ENCODE measurements around the gene TRAFD1. TPM values are rescaled to one million over a fixed set of nuclear protein-coding genes. Genes with fewer than 3 reads are reported as not detected.

Gene TRAFD1
- 27.5 to 34.0 TPM (median 29.7 TPM) in 3 replicates for total RNA-seq
- long read RNA-seq, transcript TRAFD1-202 (12 exons, 2,697 nt) = major isoform, 70 of 84 reads
- long read RNA-seq, transcript TRAFD1-201 (12 exons, 3,178 nt) = minor isoform, 7 of 84 reads
- long read RNA-seq, partial matches to known transcripts = 1 of 84 reads
- long read RNA-seq, other reads (novel, unspliced or antisense) = 6 of 84 reads

DNA sequence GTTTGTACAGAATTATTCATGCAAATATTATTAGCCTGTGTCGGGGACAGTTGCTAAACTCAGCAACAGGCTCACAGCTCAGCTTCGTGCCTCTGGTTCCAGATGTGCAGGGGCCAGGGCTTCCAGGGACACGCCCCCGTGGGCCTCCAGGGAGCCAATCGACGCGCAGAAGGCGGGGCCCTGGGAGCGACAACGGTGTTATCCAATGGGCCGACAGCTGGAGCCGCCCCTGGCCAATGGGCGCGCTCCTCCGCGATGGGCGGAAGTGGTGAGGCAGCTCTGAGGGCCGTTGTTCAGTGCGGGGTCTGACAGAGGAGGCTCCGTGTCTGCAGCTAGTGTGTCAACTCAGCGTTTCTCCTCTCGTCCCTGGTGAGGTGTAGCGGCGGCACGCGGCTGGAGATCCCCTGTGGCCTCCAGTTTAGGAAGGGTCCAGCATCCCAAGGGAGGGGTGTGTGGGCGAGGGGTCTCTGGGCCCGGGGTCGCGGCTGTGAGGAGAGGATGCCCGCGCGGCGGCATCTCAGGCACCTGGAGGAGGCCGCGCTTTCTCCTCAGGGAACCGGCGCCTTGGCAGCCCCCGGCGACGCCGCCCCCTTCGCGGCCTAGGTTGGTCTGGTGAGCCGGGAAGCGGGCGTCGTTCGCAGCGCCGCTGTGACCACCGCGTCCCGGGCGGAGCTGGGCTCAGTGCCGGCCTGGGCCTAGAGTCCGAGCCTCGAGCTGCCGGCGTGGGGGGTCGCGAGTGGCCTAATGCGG is at the start of gene TRAFD1:
Gene TRAFD1, plus strand, starts transcription at position 311 of the 750 bp plus-strand sequence. CDS start 4,963 bp downstream, outside the sequence.
- Mint-ChIP-seq H3K27ac (ENCODE audit: unreplicated experiment) (peak within 1 kb of the TSS; percentile 93), H3K9me3 (ENCODE audit: low read depth) (no peaks in the 10 kb centered on the region), H3K27me3 (ENCODE audit: low read depth) (no peaks in the 10 kb centered on the region), H3K4me3 (ENCODE audit: unreplicated experiment) (peak within 1 kb of the TSS; percentile 78), H3K4me1 (ENCODE audit: low read depth) (peaks cover 49% of the 10 kb centered on the region), H3K36me3 (ENCODE audit: low read depth) (no peaks in the 10 kb centered on the region)
- TF ChIP-seq, protein P1, sequence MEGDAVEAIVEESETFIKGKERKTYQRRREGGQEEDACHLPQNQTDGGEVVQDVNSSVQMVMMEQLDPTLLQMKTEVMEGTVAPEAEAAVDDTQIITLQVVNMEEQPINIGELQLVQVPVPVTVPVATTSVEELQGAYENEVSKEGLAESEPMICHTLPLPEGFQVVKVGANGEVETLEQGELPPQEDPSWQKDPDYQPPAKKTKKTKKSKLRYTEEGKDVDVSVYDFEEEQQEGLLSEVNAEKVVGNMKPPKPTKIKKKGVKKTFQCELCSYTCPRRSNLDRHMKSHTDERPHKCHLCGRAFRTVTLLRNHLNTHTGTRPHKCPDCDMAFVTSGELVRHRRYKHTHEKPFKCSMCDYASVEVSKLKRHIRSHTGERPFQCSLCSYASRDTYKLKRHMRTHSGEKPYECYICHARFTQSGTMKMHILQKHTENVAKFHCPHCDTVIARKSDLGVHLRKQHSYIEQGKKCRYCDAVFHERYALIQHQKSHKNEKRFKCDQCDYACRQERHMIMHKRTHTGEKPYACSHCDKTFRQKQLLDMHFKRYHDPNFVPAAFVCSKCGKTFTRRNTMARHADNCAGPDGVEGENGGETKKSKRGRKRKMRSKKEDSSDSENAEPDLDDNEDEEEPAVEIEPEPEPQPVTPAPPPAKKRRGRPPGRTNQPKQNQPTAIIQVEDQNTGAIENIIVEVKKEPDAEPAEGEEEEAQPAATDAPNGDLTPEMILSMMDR (IDR thresholded peaks at IDR 0.05) = peak; percentile 10
- DNase-seq (ENCODE audit: low spot score) = peak; percentile 99

DNA sequence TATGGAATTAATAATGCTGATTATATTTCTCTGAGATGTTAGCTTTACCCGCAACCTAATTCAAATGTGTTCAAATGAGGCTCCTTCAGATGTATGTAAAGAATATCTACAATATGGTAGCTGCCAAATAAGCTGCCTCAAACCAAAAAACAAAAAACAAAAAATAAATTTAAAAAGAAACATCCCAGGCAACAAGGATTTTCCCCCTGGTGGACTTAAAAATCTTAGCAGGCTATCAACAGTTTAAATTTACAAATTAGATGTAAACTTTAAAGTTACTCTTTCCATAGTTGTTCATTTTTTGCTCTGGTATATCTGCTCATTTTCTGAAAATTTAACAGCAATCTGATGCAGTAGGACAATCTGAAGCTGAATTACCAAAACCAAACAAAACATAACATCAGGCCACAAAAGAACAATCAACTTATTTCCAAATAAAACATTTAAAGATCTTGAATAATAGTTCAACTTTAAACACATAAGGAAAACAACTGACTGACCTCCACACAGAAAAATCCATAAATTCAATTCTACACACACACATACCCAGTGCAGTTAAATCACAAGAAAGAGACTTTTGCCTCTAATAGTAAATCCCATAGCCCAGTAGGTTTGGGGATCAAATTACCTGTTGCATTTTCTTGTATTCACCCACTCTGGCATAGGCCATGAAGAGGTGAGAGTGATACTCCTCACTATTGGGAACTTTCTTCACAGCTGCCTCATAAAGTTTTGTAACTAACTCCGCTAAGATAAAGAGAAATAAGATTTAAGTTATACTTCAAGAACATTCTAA is 38.1 kb upstream of the TRAFD1 start:
- no peaks in the 10 kb centered on the region for H3K9me3 Mint-ChIP-seq (ENCODE audit: low read depth)
- no peak for DNase-seq (ENCODE audit: low spot score)
- TF ChIP-seq, protein P1 (IDR thresholded peaks at IDR 0.05) = peak; percentile 64
- H3K27me3 Mint-ChIP-seq (ENCODE audit: low read depth) = no peaks in the 10 kb centered on the region
- H3K27ac Mint-ChIP-seq (ENCODE audit: unreplicated experiment) = no peak overlapping the region
- peaks cover 7% of the 10 kb centered on the region for H3K4me1 Mint-ChIP-seq (ENCODE audit: low read depth)
- peaks cover 14% of the 10 kb centered on the region for H3K36me3 Mint-ChIP-seq (ENCODE audit: low read depth)
- no peak overlapping the region for H3K4me3 Mint-ChIP-seq (ENCODE audit: unreplicated experiment)

GRCh38 chr12:112087851-112088250 is 37.5 kb upstream of the TRAFD1 start:
- Mint-ChIP-seq H3K36me3 (ENCODE audit: low read depth) (peaks cover 14% of the 10 kb centered on the region), H3K27me3 (ENCODE audit: low read depth) (no peaks in the 10 kb centered on the region), H3K4me1 (ENCODE audit: low read depth) (peaks cover 7% of the 10 kb centered on the region), H3K4me3 (ENCODE audit: unreplicated experiment) (no peak overlapping the region), H3K27ac (ENCODE audit: unreplicated experiment) (no peak overlapping the region), H3K9me3 (ENCODE audit: low read depth) (no peaks in the 10 kb centered on the region)
- TF ChIP-seq, protein P1 (IDR thresholded peaks at IDR 0.05) = no peak
- DNase-seq (ENCODE audit: low spot score) = no peak

- Mint-ChIP-seq H3K36me3 (ENCODE audit: low read depth) (peaks cover 13% of the 10 kb centered on the region), H3K9me3 (ENCODE audit: low read depth) (no peaks in the 10 kb centered on the region), H3K27me3 (ENCODE audit: low read depth) (no peaks in the 10 kb centered on the region), H3K4me3 (ENCODE audit: unreplicated experiment) (no peak overlapping the region), H3K27ac (ENCODE audit: unreplicated experiment) (no peak overlapping the region), H3K4me1 (ENCODE audit: low read depth) (peaks cover 10% of the 10 kb centered on the region)
- peak; percentile 22 for DNase-seq (ENCODE audit: low spot score)
- TF ChIP-seq, protein P1 (IDR thresholded peaks at IDR 0.05) = no peak
These were observed 33.8 kb upstream of the TRAFD1 start for GRCh38 chr12:112091563-112091962.

DNA sequence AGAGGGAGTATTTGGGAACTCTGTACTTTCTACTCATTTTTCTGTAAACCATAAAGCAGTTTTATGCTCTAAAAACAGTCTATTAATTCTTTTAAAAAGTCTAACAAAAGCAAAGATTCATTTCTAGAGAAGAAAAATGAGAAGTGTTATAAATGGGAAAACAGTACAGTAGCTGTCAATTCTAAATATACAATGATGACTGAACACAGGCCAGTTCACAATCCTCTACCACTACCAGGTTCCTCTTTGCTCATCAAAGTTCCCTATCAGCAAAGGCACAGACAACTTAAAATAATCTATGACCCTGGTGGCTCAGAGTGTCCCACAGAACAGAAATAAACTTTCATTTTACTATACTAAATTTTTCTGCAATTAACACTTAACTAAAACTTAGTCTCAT is 29.3 kb upstream of the TRAFD1 start:
- DNase-seq (ENCODE audit: low spot score) = no peak
- Mint-ChIP-seq H3K4me3 (ENCODE audit: unreplicated experiment) (no peak overlapping the region), H3K36me3 (ENCODE audit: low read depth) (peaks cover 10% of the 10 kb centered on the region), H3K27ac (ENCODE audit: unreplicated experiment) (peak overlapping the region; percentile 24), H3K27me3 (ENCODE audit: low read depth) (no peaks in the 10 kb centered on the region), H3K4me1 (ENCODE audit: low read depth) (peaks cover 14% of the 10 kb centered on the region), H3K9me3 (ENCODE audit: low read depth) (no peaks in the 10 kb centered on the region)
- TF ChIP-seq, protein P1 (IDR thresholded peaks at IDR 0.05) = no peak
